Suprapubic skin (tissue), 4 donors: ENCODE data around the gene LRRC8D.

ENCODE experiments used
- EP300 ChIP-seq: sonication (generic); formaldehyde crosslinking; IDR thresholded peaks from one replicate; pipeline ENCODE4 v1.6.1; 2017; ENCODE audit warnings: antibody characterized with exemption
- POLR2A ChIP-seq, 2 donors: fragments of 450-650 bp; IDR thresholded peaks; one replicate each; pipeline ENCODE4 v1.6.1; 2017; ENCODE audit warnings: antibody characterized with exemption in 2 of 2, mild to moderate bottlenecking in 2 of 2, moderate library complexity in 2 of 2
- POLR2AphosphoS5 ChIP-seq, 3 donors: sonication (generic); formaldehyde crosslinking; IDR thresholded peaks; one replicate each; pipeline ENCODE4 v1.6.1; 2017; ENCODE audit warnings: antibody characterized with exemption in 3 of 3
- TF ChIP-seq, protein P1 (sequence below), 2 donors: fragments of 200-600 bp in 1 of 2; fragments of 450-650 bp in 1 of 2; sonication (generic) in 1 of 2; IDR thresholded peaks; one replicate each; pipeline ENCODE4 v1.5.1; 2016 to 2019; ENCODE audit warnings: antibody characterized with exemption in 2 of 2, mild to moderate bottlenecking in 1 of 2, moderate library complexity in 1 of 2

DNA sequence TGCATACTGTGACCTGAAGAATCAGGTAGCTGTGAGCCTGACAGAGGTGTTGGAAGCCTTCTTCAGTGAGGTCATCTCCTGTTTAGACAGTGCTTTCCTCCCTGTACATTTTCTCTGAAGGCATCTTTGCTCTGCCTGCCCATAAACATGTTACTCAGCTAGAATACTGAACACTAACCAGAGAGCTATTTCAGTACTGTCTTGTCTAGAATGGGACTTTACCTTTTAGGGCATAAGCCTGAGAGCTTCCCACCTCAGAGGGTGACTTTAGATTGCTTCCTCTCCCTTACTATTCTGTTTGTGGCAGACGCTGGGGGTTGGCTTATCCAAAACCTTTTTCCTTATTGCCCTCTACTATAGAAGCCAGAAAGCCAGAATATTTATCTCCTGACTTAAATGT, 150.8 kb downstream of the LRRC8D start:
- TF ChIP-seq, protein P1, sequence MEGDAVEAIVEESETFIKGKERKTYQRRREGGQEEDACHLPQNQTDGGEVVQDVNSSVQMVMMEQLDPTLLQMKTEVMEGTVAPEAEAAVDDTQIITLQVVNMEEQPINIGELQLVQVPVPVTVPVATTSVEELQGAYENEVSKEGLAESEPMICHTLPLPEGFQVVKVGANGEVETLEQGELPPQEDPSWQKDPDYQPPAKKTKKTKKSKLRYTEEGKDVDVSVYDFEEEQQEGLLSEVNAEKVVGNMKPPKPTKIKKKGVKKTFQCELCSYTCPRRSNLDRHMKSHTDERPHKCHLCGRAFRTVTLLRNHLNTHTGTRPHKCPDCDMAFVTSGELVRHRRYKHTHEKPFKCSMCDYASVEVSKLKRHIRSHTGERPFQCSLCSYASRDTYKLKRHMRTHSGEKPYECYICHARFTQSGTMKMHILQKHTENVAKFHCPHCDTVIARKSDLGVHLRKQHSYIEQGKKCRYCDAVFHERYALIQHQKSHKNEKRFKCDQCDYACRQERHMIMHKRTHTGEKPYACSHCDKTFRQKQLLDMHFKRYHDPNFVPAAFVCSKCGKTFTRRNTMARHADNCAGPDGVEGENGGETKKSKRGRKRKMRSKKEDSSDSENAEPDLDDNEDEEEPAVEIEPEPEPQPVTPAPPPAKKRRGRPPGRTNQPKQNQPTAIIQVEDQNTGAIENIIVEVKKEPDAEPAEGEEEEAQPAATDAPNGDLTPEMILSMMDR (IDR thresholded peaks at IDR 0.05): no peak
- no peak for TF ChIP-seq EP300
- no peak for TF ChIP-seq POLR2A (IDR thresholded peaks at IDR 0.05)
- no peak for TF ChIP-seq POLR2AphosphoS5 (IDR thresholded peaks at IDR 0.05)
